ENCODE results near the gene FRZB.

Gene FRZB

DNA sequence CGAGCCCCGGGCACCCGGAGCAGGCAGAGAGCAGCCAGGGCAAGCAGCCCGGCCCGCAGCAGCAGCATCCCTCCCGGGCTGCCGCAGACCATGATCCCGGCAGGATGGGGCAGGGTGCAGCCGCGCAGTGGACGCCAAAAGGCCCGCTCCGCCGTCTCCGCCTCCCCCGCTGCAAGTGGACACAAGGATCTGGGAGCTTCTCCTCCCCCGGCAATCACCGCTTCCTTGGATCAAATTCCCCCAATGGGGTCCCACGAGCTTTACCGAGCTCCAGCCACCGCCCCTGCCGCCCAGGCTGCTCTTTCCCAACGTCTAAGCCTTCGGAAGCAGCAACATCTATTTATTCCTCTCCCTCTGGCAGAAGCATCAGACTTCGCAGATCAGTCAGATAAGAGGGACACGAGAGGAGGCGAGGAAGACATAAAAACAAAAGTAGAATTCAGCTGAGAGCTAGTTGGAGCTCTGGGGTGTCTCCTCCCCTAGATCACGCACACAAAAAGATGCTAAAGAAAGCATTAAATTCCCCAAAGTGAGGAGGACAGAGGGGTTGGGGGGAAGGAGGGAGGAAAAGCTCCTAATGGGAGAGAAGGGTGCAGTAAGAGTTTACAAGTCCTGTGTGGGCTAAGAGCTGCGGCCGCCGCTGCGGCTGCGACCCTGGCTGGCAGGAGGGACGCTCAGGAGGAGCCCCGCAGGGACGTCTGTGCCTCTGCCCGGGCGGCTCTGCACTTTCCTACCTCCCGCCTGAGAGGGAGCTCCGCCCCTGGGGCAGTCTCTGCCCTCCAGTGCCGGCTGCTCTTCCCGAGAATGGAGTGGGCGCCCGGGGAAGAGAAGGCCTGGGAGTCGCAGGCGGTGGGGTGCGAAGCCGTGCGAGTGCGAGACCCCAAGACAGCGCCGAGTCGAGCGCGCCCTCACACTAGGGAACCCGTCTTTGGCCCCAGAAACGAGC, at the start of gene FRZB:
TSS of gene FRZB (minus strand) at position 177 of the 946 bp plus-strand sequence. CDS start at position 92, 85 bp downstream.
- peak within 1 kb of the TSS; percentile 35 for H3K4me3 ChIP-seq (ENCODE audit: low read length)
- TF ChIP-seq, protein P1, sequence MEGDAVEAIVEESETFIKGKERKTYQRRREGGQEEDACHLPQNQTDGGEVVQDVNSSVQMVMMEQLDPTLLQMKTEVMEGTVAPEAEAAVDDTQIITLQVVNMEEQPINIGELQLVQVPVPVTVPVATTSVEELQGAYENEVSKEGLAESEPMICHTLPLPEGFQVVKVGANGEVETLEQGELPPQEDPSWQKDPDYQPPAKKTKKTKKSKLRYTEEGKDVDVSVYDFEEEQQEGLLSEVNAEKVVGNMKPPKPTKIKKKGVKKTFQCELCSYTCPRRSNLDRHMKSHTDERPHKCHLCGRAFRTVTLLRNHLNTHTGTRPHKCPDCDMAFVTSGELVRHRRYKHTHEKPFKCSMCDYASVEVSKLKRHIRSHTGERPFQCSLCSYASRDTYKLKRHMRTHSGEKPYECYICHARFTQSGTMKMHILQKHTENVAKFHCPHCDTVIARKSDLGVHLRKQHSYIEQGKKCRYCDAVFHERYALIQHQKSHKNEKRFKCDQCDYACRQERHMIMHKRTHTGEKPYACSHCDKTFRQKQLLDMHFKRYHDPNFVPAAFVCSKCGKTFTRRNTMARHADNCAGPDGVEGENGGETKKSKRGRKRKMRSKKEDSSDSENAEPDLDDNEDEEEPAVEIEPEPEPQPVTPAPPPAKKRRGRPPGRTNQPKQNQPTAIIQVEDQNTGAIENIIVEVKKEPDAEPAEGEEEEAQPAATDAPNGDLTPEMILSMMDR (IDR thresholded peaks at IDR 0.05; ENCODE audit: insufficient read depth, low read depth, low read length, missing control alignments) = no peak
- peak; percentile 34 for DNase-seq (ENCODE audit: low read depth)

- peak; percentile 82 for DNase-seq (ENCODE audit: low read depth)
- TF ChIP-seq, protein P1 (IDR thresholded peaks at IDR 0.05; ENCODE audit: insufficient read depth, low read depth, low read length, missing control alignments) = no peak
- no peak overlapping the region for H3K4me3 ChIP-seq (ENCODE audit: low read length)
These were observed 49.2 kb upstream of the FRZB start for GRCh38 chr2:182915369-182916326.

- no peak overlapping the region for H3K4me3 ChIP-seq (ENCODE audit: low read length)
- TF ChIP-seq, protein P1 (IDR thresholded peaks at IDR 0.05; ENCODE audit: insufficient read depth, low read depth, low read length, missing control alignments) = no peak
- peak; percentile 50 for DNase-seq (ENCODE audit: low read depth)
These were observed 48.4 kb upstream of the FRZB start for GRCh38 chr2:182914852-182915251.

GRCh38 chr2:182913064-182913463, 46.6 kb upstream of the FRZB start:
- TF ChIP-seq, protein P1 (IDR thresholded peaks at IDR 0.05; ENCODE audit: insufficient read depth, low read depth, low read length, missing control alignments) = no peak

DNA sequence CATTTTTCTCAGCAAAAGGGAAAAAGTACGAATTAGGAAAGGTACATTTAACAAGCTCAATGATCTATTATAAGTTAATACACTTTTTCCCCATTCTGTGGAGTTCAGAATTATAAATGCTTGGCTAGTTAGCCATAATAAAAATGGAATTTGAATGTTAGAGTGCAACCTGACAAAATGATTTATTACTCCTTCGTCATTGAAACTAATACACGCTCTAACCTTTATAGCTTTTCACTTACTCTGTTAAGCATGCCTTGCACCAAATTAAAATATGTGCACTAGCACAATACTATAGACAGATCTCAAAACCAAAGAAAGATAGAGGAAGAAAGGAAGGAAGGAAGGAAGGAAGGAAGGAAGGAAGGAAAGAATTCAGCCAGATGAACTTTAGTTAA, 46.1 kb upstream of the FRZB start:
- DNase-seq (ENCODE audit: low read depth) = no peak
- no peak overlapping the region for H3K4me3 ChIP-seq (ENCODE audit: low read length)
- TF ChIP-seq, protein P1 (IDR thresholded peaks at IDR 0.05; ENCODE audit: insufficient read depth, low read depth, low read length, missing control alignments) = no peak

More at GRCh38 chr2:182913064-182913463, 46.6 kb upstream of the FRZB start:
- no peak for DNase-seq (ENCODE audit: low read depth)
- H3K4me3 ChIP-seq (ENCODE audit: low read length) = no peak overlapping the region

- TF ChIP-seq, protein P1 (IDR thresholded peaks at IDR 0.05; ENCODE audit: insufficient read depth, low read depth, low read length, missing control alignments) = no peak
- DNase-seq (ENCODE audit: low read depth) = no peak
- no peak overlapping the region for H3K4me3 ChIP-seq (ENCODE audit: low read length)
These were observed 45.5 kb upstream of the FRZB start for GRCh38 chr2:182911813-182912517.

Measured in epithelial cell of esophagus (primary cell).